HG02623 (cell line): ENCODE measurements around the gene DCUN1D4.

Experiments
- ATAC-seq: cut with Tn5 transposase; IDR thresholded peaks from one replicate; pipeline ENCODE4 v1.9.1; 2021; ENCODE audit warnings: moderate library complexity; ENCODE audit not compliant: unreplicated experiment

The DCUN1D4 gene

GRCh38 chr4:51842554-51843308 is at the start of gene DCUN1D4:
Gene DCUN1D4 (plus strand): TSS chr4:51843153. CDS start chr4:51843243, 90 bp downstream.
- peak; percentile 91 for ATAC-seq

GRCh38 chr4:51820443-51821234 is 22.3 kb upstream of the DCUN1D4 start:
- no peak for ATAC-seq

- ATAC-seq = no peak
Measured at GRCh38 chr4:51825341-51825740, 17.6 kb upstream of the DCUN1D4 start.

GRCh38 chr4:51830156-51830720 is 12.7 kb upstream of the DCUN1D4 start:
- ATAC-seq = no peak

- peak; percentile 68 for ATAC-seq
Measured at GRCh38 chr4:51831133-51831532, 11.8 kb upstream of the DCUN1D4 start.

GRCh38 chr4:51833236-51833635 is 9.7 kb upstream of the DCUN1D4 start:
- ATAC-seq = no peak

GRCh38 chr4:51835079-51835478 is 7.9 kb upstream of the DCUN1D4 start:
- ATAC-seq = no peak

- ATAC-seq = no peak
Measured at GRCh38 chr4:51835855-51836254, 7.1 kb upstream of the DCUN1D4 start.

- ATAC-seq = no peak
Measured at GRCh38 chr4:51836549-51836948, 6.4 kb upstream of the DCUN1D4 start.

- ATAC-seq = no peak
Measured at GRCh38 chr4:51840781-51841180, 2.2 kb upstream of the DCUN1D4 start.

- no peak for ATAC-seq
Measured at GRCh38 chr4:51842167-51842553, 793 bp upstream of the DCUN1D4 start.

- peak; percentile 21 for ATAC-seq
Measured at GRCh38 chr4:51843309-51844152, 578 bp downstream of the DCUN1D4 start.

GRCh38 chr4:51844153-51845054 is 1.5 kb downstream of the DCUN1D4 start:
- ATAC-seq = peak; percentile 35

- no peak for ATAC-seq
Measured at GRCh38 chr4:51845055-51845426, 2.1 kb downstream of the DCUN1D4 start.

GRCh38 chr4:51845711-51846110 is 2.8 kb downstream of the DCUN1D4 start:
- no peak for ATAC-seq

- no peak for ATAC-seq
Measured at GRCh38 chr4:51849430-51849829, 6.5 kb downstream of the DCUN1D4 start.

- no peak for ATAC-seq
Measured at GRCh38 chr4:51850294-51850693, 7.3 kb downstream of the DCUN1D4 start.

GRCh38 chr4:51851090-51851936 is 8.4 kb downstream of the DCUN1D4 start:
- no peak for ATAC-seq

GRCh38 chr4:51851937-51852290 is 9.0 kb downstream of the DCUN1D4 start:
- ATAC-seq = no peak
